ENCODE results near the gene CH25H. TPM values are rescaled to one million over a fixed set of nuclear protein-coding genes. Genes with fewer than 3 reads are reported as not detected.

The CH25H gene
- total RNA-seq, 2 donors from 2014 or later: 2.7 to 5.6 TPM

- Histone ChIP-seq H3K4me1 (ENCODE audit: control insufficient read depth in 1 of 2, low read depth in 2 of 2) (peaks cover 6 to 7% of the 10 kb centered on the region in 2 donors), H3K4me3 (no peak overlapping the region), H3K9me3 (no peaks in the 10 kb centered on the region), H3K36me3 (no peaks in the 10 kb centered on the region), H3K27ac (no peak overlapping the region), H3K27me3 (replicated peaks; ENCODE audit: insufficient read depth) (no peaks in the 10 kb centered on the region)
- peak; percentile 64 for TF ChIP-seq CTCF (IDR thresholded peaks at IDR 0.05)
- DNase-seq (ENCODE audit: low spot score): no peak
- ATAC-seq (ENCODE audit: insufficient number of reproducible peaks, low FRiP score, low read depth): no peak
Observed at GRCh38 chr10:89213191-89213808, 6.2 kb upstream of the CH25H start.

GRCh38 chr10:89210794-89211425 is 3.8 kb upstream of the CH25H start:
- Histone ChIP-seq H3K36me3 (no peaks in the 10 kb centered on the region), H3K27me3 (replicated peaks; ENCODE audit: insufficient read depth) (no peaks in the 10 kb centered on the region), H3K9me3 (no peaks in the 10 kb centered on the region), H3K4me1 (ENCODE audit: control insufficient read depth in 1 of 2, low read depth in 2 of 2) (peaks cover 14 to 19% of the 10 kb centered on the region in 2 donors), H3K4me3 (no peak overlapping the region), H3K27ac (no peak overlapping the region)
- ATAC-seq (ENCODE audit: insufficient number of reproducible peaks, low FRiP score, low read depth) (no peak), DNase-seq (ENCODE audit: low spot score) (no peak)
- no peak for TF ChIP-seq CTCF (IDR thresholded peaks at IDR 0.05)

GRCh38 chr10:89209718-89210117 is 2.6 kb upstream of the CH25H start:
- Histone ChIP-seq H3K27me3 (replicated peaks; ENCODE audit: insufficient read depth) (no peaks in the 10 kb centered on the region), H3K4me1 (ENCODE audit: control insufficient read depth in 1 of 2, low read depth in 2 of 2) (peaks cover 14 to 19% of the 10 kb centered on the region in 2 donors)
- DNase-seq (ENCODE audit: low spot score): no peak

GRCh38 chr10:89207801-89208551 is 859 bp upstream of the CH25H start:
- Histone ChIP-seq H3K9me3 (no peaks in the 10 kb centered on the region), H3K4me1 (ENCODE audit: control insufficient read depth in 1 of 2, low read depth in 2 of 2) (peaks cover 14 to 19% of the 10 kb centered on the region in 2 donors), H3K4me3 (peak overlapping the region; percentile 78), H3K36me3 (no peaks in the 10 kb centered on the region), H3K27me3 (replicated peaks; ENCODE audit: insufficient read depth) (no peaks in the 10 kb centered on the region), H3K27ac (peak overlapping the region in 1 of 2 donors; percentile 19)
- ATAC-seq (ENCODE audit: insufficient number of reproducible peaks, low FRiP score, low read depth) (peak; percentile 11), DNase-seq (ENCODE audit: low spot score) (no peak)
- no peak for TF ChIP-seq CTCF (IDR thresholded peaks at IDR 0.05)

More at GRCh38 chr10:89209718-89210117, 2.6 kb upstream of the CH25H start:
- ATAC-seq (ENCODE audit: insufficient number of reproducible peaks, low FRiP score, low read depth): no peak
- Histone ChIP-seq H3K9me3 (no peaks in the 10 kb centered on the region), H3K27ac (no peak overlapping the region), H3K36me3 (no peaks in the 10 kb centered on the region), H3K4me3 (no peak overlapping the region)
- TF ChIP-seq CTCF (IDR thresholded peaks at IDR 0.05): no peak
